HCT116 (cell line): ENCODE data around the gene SPARCL1.

Experiments
- EZH2phosphoT487 ChIP-seq: fragments of 200-600 bp; IDR thresholded peaks from 2 replicates; pipeline ENCODE4 v1.6.1; 2018; ENCODE audit warnings: antibody characterized with exemption, borderline replicate concordance
- MAX ChIP-seq: IDR thresholded peaks from 2 replicates; pipeline ENCODE4 v1.6.1; 2012
- YY1 ChIP-seq: IDR thresholded peaks from 2 replicates; pipeline ENCODE4 v1.6.1; 2011; ENCODE audit warnings: low read length, low read depth, moderate library complexity, mild to moderate bottlenecking; ENCODE audit not compliant: insufficient replicate concordance; ENCODE audit errors: extremely low read depth
- ZFX ChIP-seq: fragments of 450-650 bp; IDR thresholded peaks from 2 replicates; pipeline ENCODE4 v1.6.1; 2017

GRCh38 chr4:87497159-87497558, 32.0 kb downstream of the SPARCL1 start:
- TF ChIP-seq EZH2phosphoT487 (no peak), YY1 (no peak), MAX (no peak), ZFX (no peak)
